MM.1S (cell line): ENCODE measurements around the gene PUM1.

Source experiments
- CTCF ChIP-seq: fragments of 300-600 bp; sonication (generic); IDR thresholded peaks from 2 replicates; pipeline ENCODE4 v1.5.1; 2016; ENCODE audit warnings: antibody characterized with exemption, low read length, mixed read lengths
- EZH2 ChIP-seq: fragments of 300-600 bp; sonication (generic); optimal IDR thresholded peaks from 2 replicates; pipeline ENCODE3; 2017; ENCODE audit warnings: low read depth, mild to moderate bottlenecking, antibody characterized with exemption, low read length, mixed read lengths
- EZH2phosphoT487 ChIP-seq: fragments of 300-600 bp; sonication (generic); IDR thresholded peaks from 2 replicates; pipeline ENCODE4 v1.6.1; 2018; ENCODE audit warnings: antibody characterized with exemption, low read length

- TF ChIP-seq CTCF = no peak
- no peak for TF ChIP-seq EZH2phosphoT487
- no peak for TF ChIP-seq EZH2
Observed at GRCh38 chr1:30895382-30895943, 170.1 kb downstream of the PUM1 start.
